IPS-18c (cell line): ENCODE measurements around the gene NOXO1.
A peak's percentile ranks its signal among the peaks of the same experiment; 100 is the strongest.

Experiments used
- H3K4me3 ChIP-seq: 2 replicates; pipeline ENCODE4 v1.7.0; 2013; ENCODE audit warnings: low read depth, mild to moderate bottlenecking, low read length, moderate library complexity; ENCODE audit not compliant: insufficient read depth
- H3K9me3 ChIP-seq: one replicate; pipeline ENCODE4 v1.6.1; 2013; ENCODE audit warnings: mild to moderate bottlenecking, low read length, moderate library complexity; ENCODE audit not compliant: control insufficient read depth, insufficient read depth

NOXO1 gene

GRCh38 chr16:1981398-1981836, at the start of gene NOXO1:
Gene NOXO1 (minus strand): TSS chr16:1981469. CDS start chr16:1981179, 290 bp downstream.
- H3K9me3 ChIP-seq = peaks cover 3% of the 10 kb centered on the region
- H3K4me3 ChIP-seq = peak within 1 kb of the TSS; percentile 9

GRCh38 chr16:2030036-2030435, 48.8 kb upstream of the NOXO1 start:
- H3K4me3 ChIP-seq = no peak overlapping the region
- H3K9me3 ChIP-seq = no peaks in the 10 kb centered on the region

GRCh38 chr16:2029350-2029749, 48.1 kb upstream of the NOXO1 start:
- no peaks in the 10 kb centered on the region for H3K9me3 ChIP-seq
- H3K4me3 ChIP-seq = no peak overlapping the region

GRCh38 chr16:2028620-2029220, 47.5 kb upstream of the NOXO1 start:
- H3K4me3 ChIP-seq = no peak overlapping the region
- H3K9me3 ChIP-seq = no peaks in the 10 kb centered on the region

- H3K4me3 ChIP-seq = no peak overlapping the region
- H3K9me3 ChIP-seq = no peaks in the 10 kb centered on the region
These were observed 46.9 kb upstream of the NOXO1 start for GRCh38 chr16:2028146-2028545.

GRCh38 chr16:2027024-2028010, 46.0 kb upstream of the NOXO1 start:
- H3K4me3 ChIP-seq = peak overlapping the region; percentile 53
- H3K9me3 ChIP-seq = no peaks in the 10 kb centered on the region

GRCh38 chr16:2026461-2027023, 45.3 kb upstream of the NOXO1 start, which contains the start of gene NHERF2:
Gene NHERF2 (plus strand): TSS chr16:2026902. CDS start chr16:2027006, 104 bp downstream.
- no peaks in the 10 kb centered on the region for H3K9me3 ChIP-seq
- H3K4me3 ChIP-seq = peak within 1 kb of the TSS; percentile 53

GRCh38 chr16:2025878-2026460, 44.7 kb upstream of the NOXO1 start:
- H3K4me3 ChIP-seq = no peak overlapping the region
- H3K9me3 ChIP-seq = no peaks in the 10 kb centered on the region

GRCh38 chr16:2025251-2025650, 44.0 kb upstream of the NOXO1 start:
- Histone ChIP-seq H3K4me3 (no peak overlapping the region), H3K9me3 (no peaks in the 10 kb centered on the region)

GRCh38 chr16:2024032-2024420, 42.8 kb upstream of the NOXO1 start:
- Histone ChIP-seq H3K4me3 (no peak overlapping the region), H3K9me3 (no peaks in the 10 kb centered on the region)

- Histone ChIP-seq H3K9me3 (peaks cover 2% of the 10 kb centered on the region), H3K4me3 (peak overlapping the region; percentile 51)
These were observed 42.1 kb upstream of the NOXO1 start for GRCh38 chr16:2023092-2024031.

GRCh38 chr16:2022723-2023091, 41.4 kb upstream of the NOXO1 start:
- peaks cover 2% of the 10 kb centered on the region for H3K9me3 ChIP-seq
- peak overlapping the region; percentile 51 for H3K4me3 ChIP-seq

GRCh38 chr16:2019921-2020831, 38.9 kb upstream of the NOXO1 start:
- Histone ChIP-seq H3K9me3 (peaks cover 2% of the 10 kb centered on the region), H3K4me3 (peak overlapping the region; percentile 56)

GRCh38 chr16:2019518-2019920, 38.2 kb upstream of the NOXO1 start, which contains the start of gene NPW:
Gene NPW (plus strand): TSS chr16:2019785.
- peaks cover 2% of the 10 kb centered on the region for H3K9me3 ChIP-seq
- H3K4me3 ChIP-seq = peak within 1 kb of the TSS; percentile 56

GRCh38 chr16:2016407-2016922, 35.2 kb upstream of the NOXO1 start:
- H3K4me3 ChIP-seq = no peak overlapping the region
- peaks cover 2% of the 10 kb centered on the region for H3K9me3 ChIP-seq

GRCh38 chr16:2015947-2016208, 34.6 kb upstream of the NOXO1 start:
- H3K4me3 ChIP-seq = no peak overlapping the region

More at GRCh38 chr16:2015947-2016208, 34.6 kb upstream of the NOXO1 start:
- H3K9me3 ChIP-seq = peaks cover 2% of the 10 kb centered on the region
